Measurements from ENCODE around the gene NOL4L. TPM values are rescaled to one million over a fixed set of nuclear protein-coding genes. Genes with fewer than 3 reads are reported as not detected.

NOL4L gene
- total RNA-seq, 1 donor from 2014 or later, result 106 TPM

DNA sequence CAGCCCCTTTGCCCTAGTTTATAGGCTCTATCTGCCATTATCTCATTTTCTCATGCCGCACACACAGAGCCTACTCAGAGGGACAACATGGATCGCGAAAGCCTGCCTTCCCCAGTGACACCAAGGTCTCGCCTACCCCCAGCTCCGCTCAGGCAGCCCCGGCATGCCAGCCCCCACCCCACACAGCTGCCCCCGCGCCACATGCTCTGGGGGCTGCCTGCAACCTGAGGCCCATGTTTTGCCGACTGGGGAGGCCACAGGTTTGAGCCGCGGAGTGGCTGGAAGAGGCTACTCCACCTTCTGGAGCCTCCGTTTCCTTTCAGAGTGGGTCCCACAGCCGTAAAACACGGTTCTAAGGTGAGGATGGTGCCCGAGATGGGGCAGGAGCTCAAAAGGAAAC lies 124.9 kb downstream of the NOL4L start:
- Mint-ChIP-seq H3K4me1 (ENCODE audit: low read depth, unreplicated experiment) (peaks cover 38% of the 10 kb centered on the region), H3K27me3 (ENCODE audit: unreplicated experiment) (peaks cover 19% of the 10 kb centered on the region), H3K4me3 (ENCODE audit: unreplicated experiment) (no peak overlapping the region), H3K36me3 (ENCODE audit: unreplicated experiment) (peaks cover 6% of the 10 kb centered on the region), H3K27ac (ENCODE audit: unreplicated experiment) (peak overlapping the region; percentile 4), H3K9me3 (ENCODE audit: unreplicated experiment) (peaks cover 25% of the 10 kb centered on the region)
- TF ChIP-seq, protein P1, sequence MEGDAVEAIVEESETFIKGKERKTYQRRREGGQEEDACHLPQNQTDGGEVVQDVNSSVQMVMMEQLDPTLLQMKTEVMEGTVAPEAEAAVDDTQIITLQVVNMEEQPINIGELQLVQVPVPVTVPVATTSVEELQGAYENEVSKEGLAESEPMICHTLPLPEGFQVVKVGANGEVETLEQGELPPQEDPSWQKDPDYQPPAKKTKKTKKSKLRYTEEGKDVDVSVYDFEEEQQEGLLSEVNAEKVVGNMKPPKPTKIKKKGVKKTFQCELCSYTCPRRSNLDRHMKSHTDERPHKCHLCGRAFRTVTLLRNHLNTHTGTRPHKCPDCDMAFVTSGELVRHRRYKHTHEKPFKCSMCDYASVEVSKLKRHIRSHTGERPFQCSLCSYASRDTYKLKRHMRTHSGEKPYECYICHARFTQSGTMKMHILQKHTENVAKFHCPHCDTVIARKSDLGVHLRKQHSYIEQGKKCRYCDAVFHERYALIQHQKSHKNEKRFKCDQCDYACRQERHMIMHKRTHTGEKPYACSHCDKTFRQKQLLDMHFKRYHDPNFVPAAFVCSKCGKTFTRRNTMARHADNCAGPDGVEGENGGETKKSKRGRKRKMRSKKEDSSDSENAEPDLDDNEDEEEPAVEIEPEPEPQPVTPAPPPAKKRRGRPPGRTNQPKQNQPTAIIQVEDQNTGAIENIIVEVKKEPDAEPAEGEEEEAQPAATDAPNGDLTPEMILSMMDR (IDR thresholded peaks at IDR 0.05; ENCODE audit: partially characterized antibody, unreplicated experiment), result no peak
- DNase-seq, result no peak

DNA sequence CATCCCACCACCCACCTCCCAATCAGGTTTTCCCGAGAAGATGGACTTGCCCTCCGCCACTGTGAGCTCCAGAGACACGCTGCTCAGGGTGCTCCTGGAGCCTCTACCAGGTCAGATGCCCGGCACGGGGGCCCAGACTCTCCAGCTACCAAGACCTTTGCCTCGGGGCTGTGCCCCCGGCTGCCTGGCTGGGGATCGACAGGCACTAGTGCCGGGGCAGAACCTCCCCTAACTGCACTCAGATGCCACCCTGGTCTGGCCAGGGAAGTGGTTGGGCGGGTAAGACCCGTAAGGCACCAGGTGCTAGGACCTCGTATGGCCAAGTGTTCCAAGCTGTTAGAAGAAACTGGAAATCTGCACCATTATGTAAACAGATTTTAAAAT lies 126.3 kb downstream of the NOL4L start:
- peaks cover 20% of the 10 kb centered on the region for H3K27me3 Mint-ChIP-seq (ENCODE audit: unreplicated experiment)
- TF ChIP-seq, protein P1 (IDR thresholded peaks at IDR 0.05; ENCODE audit: partially characterized antibody, unreplicated experiment), result no peak
- peaks cover 29% of the 10 kb centered on the region for H3K9me3 Mint-ChIP-seq (ENCODE audit: unreplicated experiment)
- H3K36me3 Mint-ChIP-seq (ENCODE audit: unreplicated experiment), result no peaks in the 10 kb centered on the region
- DNase-seq, result no peak
- H3K27ac Mint-ChIP-seq (ENCODE audit: unreplicated experiment), result peak overlapping the region; percentile 84
- H3K4me1 Mint-ChIP-seq (ENCODE audit: low read depth, unreplicated experiment), result peaks cover 38% of the 10 kb centered on the region
- peak overlapping the region; percentile 83 for H3K4me3 Mint-ChIP-seq (ENCODE audit: unreplicated experiment)

DNA sequence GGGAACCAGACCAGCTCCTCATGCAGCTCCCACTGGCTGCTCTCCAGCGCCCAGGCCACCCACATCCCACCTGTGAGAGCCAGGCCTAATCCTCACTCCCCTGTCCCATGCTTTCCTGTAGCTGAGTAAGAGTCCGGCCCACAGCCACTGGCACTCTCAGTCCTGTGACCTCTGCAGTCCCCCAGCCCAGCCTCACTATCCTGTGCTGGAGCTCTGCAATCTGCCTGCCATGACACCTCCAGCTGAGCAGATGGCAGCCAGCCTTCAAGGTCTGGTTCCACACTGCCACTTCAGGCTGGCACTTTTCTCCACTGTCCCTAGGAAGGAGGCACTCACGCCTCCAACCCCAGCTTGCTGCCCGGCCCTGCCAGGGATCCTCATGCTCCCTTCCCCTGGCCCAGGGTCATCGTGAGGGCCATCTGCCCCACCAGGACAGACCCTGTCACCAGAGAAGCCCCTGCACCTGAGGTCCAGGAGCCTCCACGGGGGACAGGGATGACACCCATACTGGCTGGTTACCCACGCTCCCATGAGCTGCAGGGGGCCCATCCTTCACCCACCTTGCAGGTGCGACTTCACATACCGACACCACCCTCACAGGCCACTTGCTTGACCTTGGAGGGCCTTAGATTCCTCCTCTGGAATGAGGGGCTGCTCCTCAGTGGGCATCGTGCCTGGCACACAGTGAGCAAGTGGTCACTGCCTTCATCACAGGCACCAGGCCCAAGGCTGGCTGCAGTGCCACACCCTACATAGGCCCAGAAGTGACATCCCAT lies 126.9 kb downstream of the NOL4L start:
- DNase-seq, result peak; percentile 55
- no peaks in the 10 kb centered on the region for H3K36me3 Mint-ChIP-seq (ENCODE audit: unreplicated experiment)
- peaks cover 35% of the 10 kb centered on the region for H3K4me1 Mint-ChIP-seq (ENCODE audit: low read depth, unreplicated experiment)
- TF ChIP-seq, protein P1 (IDR thresholded peaks at IDR 0.05; ENCODE audit: partially characterized antibody, unreplicated experiment), result no peak
- peak overlapping the region; percentile 84 for H3K27ac Mint-ChIP-seq (ENCODE audit: unreplicated experiment)
- peaks cover 29% of the 10 kb centered on the region for H3K9me3 Mint-ChIP-seq (ENCODE audit: unreplicated experiment)
- H3K4me3 Mint-ChIP-seq (ENCODE audit: unreplicated experiment), result peak overlapping the region; percentile 83
- H3K27me3 Mint-ChIP-seq (ENCODE audit: unreplicated experiment), result peaks cover 20% of the 10 kb centered on the region

DNA sequence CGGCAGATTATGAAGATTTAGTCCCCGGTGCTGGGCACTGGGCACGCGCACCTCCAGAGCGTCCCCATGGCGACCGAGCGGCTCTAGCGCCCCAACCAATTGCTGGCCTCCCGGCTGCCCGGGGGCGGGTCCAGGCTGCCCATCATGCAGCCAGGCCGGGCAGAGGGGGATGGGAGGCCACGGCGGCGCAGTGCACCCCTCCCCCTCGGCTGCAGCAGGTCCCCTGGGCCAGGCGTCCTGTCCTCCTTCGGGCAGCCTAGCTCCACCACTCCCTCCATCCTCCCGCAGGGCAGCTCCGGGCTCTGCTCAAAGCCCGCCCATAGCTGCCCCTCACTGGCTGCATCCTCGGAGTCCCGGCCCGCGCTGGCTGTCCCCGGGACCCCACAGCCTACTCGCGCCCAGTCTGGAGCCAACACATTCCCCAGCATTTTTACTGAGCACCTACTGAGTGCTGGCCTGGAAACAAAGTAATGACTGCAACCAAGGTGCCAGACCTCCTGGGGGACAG lies 127.6 kb downstream of the NOL4L start:
- Mint-ChIP-seq H3K4me3 (ENCODE audit: unreplicated experiment) (peak overlapping the region; percentile 83), H3K4me1 (ENCODE audit: low read depth, unreplicated experiment) (peaks cover 35% of the 10 kb centered on the region), H3K27ac (ENCODE audit: unreplicated experiment) (peak overlapping the region; percentile 84), H3K9me3 (ENCODE audit: unreplicated experiment) (peaks cover 31% of the 10 kb centered on the region), H3K27me3 (ENCODE audit: unreplicated experiment) (peaks cover 24% of the 10 kb centered on the region), H3K36me3 (ENCODE audit: unreplicated experiment) (no peaks in the 10 kb centered on the region)
- DNase-seq, result peak; percentile 99
- TF ChIP-seq, protein P1 (IDR thresholded peaks at IDR 0.05; ENCODE audit: partially characterized antibody, unreplicated experiment), result no peak

DNA sequence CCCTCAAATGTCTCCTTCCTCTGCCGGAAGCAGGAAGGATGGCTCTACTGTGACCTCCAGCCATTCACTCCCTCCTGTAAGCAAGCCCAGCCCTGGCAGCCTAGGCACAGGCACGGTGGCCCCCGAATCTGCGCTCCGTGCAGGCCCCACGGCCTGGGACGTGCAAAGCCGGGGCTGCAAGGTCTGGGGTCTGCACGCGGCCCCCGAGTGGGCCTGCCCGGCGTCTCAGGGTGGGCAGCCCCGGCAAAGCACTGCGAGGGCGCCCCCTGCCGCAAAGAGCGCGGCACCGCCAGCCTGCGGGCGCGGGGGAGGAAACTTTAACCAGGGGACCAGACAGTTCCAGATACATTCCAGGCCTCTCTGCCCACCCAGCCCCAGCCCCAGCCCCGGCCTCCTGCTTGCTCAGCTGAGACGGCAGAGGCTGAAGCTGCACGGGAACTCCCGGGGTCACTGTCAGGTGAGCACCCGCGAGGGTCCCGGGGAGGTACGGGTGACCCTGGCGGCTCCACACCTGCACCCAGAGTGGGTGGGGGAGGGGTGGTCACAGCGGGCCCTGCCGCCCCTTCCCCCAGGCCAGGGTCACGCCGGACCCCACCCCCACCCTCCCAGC lies 128.2 kb downstream of the NOL4L start:
- H3K27me3 Mint-ChIP-seq (ENCODE audit: unreplicated experiment), result peaks cover 24% of the 10 kb centered on the region
- H3K27ac Mint-ChIP-seq (ENCODE audit: unreplicated experiment), result peak overlapping the region; percentile 79
- peak; percentile 98 for DNase-seq
- H3K36me3 Mint-ChIP-seq (ENCODE audit: unreplicated experiment), result no peaks in the 10 kb centered on the region
- TF ChIP-seq, protein P1 (IDR thresholded peaks at IDR 0.05; ENCODE audit: partially characterized antibody, unreplicated experiment), result peak; percentile 100
- peaks cover 31% of the 10 kb centered on the region for H3K9me3 Mint-ChIP-seq (ENCODE audit: unreplicated experiment)
- peaks cover 31% of the 10 kb centered on the region for H3K4me1 Mint-ChIP-seq (ENCODE audit: low read depth, unreplicated experiment)
- peak overlapping the region; percentile 83 for H3K4me3 Mint-ChIP-seq (ENCODE audit: unreplicated experiment)
